NCI-H2107 treated with DMSO at 0.1 percent for 48 hours (cell line): ENCODE results near the gene STAC3.
A peak's percentile ranks its signal among the peaks of the same experiment; 100 is the strongest.

Source experiments
- DNase-seq: peaks from one replicate; lab custom pipeline; 2025; ENCODE audit not compliant: unreplicated experiment; lab: John Stamatoyannopoulos, UW

Gene STAC3

GRCh38 chr12:57236925-57237595 is 13.9 kb downstream of the STAC3 start:
- DNase-seq, result no peak

GRCh38 chr12:57236201-57236924 is 14.6 kb downstream of the STAC3 start:
- DNase-seq, result no peak

- no peak for DNase-seq
These were observed 15.3 kb downstream of the STAC3 start for GRCh38 chr12:57235728-57236131.

- peak; percentile 73 for DNase-seq
These were observed 15.8 kb downstream of the STAC3 start for GRCh38 chr12:57235017-57235727.

- DNase-seq, result peak; percentile 73
These were observed 16.4 kb downstream of the STAC3 start for GRCh38 chr12:57234571-57235016.

- DNase-seq, result no peak
These were observed 16.8 kb downstream of the STAC3 start for GRCh38 chr12:57234233-57234570.

GRCh38 chr12:57233357-57234232 is 17.4 kb downstream of the STAC3 start:
- no peak for DNase-seq

- DNase-seq, result no peak
These were observed 18.7 kb downstream of the STAC3 start for GRCh38 chr12:57232156-57232756.

GRCh38 chr12:57231276-57232021 is 19.5 kb downstream of the STAC3 start:
- no peak for DNase-seq

- no peak for DNase-seq
These were observed 20.4 kb downstream of the STAC3 start for GRCh38 chr12:57230381-57231155.

- peak; percentile 96 for DNase-seq
These were observed 21.2 kb downstream of the STAC3 start, which contains the start of gene SHMT2 for GRCh38 chr12:57229634-57230380. Gene SHMT2 (plus strand): TSS chr12:57229711. CDS start chr12:57229779, 68 bp downstream.

- no peak for DNase-seq
These were observed 21.8 kb downstream of the STAC3 start for GRCh38 chr12:57229046-57229633.

GRCh38 chr12:57227315-57228115 is 23.5 kb downstream of the STAC3 start:
- DNase-seq, result no peak

- no peak for DNase-seq
These were observed 24.2 kb downstream of the STAC3 start for GRCh38 chr12:57226588-57227314.

- DNase-seq, result no peak
These were observed 25.2 kb downstream of the STAC3 start for GRCh38 chr12:57225680-57226210.

- no peak for DNase-seq
These were observed 25.9 kb downstream of the STAC3 start for GRCh38 chr12:57224973-57225679.
